NB4 (cell line): Measurements from ENCODE around the gene CSPG5.

Experiments
- POLR2A ChIP-seq: IDR thresholded peaks from 2 replicates; pipeline ENCODE4 v1.6.1; 2011; ENCODE audit warnings: mild to moderate bottlenecking; ENCODE audit not compliant: insufficient read length; ENCODE audit errors: extremely low read depth
- TF ChIP-seq, protein P1 (sequence below): IDR thresholded peaks from one replicate; pipeline ENCODE4 v1.5.1; 2012; ENCODE audit warnings: low read depth, low read length

GRCh38 chr3:47581422-47581821 lies 2.8 kb upstream of the CSPG5 start:
- TF ChIP-seq, protein P1, sequence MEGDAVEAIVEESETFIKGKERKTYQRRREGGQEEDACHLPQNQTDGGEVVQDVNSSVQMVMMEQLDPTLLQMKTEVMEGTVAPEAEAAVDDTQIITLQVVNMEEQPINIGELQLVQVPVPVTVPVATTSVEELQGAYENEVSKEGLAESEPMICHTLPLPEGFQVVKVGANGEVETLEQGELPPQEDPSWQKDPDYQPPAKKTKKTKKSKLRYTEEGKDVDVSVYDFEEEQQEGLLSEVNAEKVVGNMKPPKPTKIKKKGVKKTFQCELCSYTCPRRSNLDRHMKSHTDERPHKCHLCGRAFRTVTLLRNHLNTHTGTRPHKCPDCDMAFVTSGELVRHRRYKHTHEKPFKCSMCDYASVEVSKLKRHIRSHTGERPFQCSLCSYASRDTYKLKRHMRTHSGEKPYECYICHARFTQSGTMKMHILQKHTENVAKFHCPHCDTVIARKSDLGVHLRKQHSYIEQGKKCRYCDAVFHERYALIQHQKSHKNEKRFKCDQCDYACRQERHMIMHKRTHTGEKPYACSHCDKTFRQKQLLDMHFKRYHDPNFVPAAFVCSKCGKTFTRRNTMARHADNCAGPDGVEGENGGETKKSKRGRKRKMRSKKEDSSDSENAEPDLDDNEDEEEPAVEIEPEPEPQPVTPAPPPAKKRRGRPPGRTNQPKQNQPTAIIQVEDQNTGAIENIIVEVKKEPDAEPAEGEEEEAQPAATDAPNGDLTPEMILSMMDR, result no peak
- TF ChIP-seq POLR2A, result no peak
